Spleen (tissue), 11 donors: ENCODE data around the gene PUM2. TPM values are rescaled to one million over a fixed set of nuclear protein-coding genes. Genes with fewer than 3 reads are reported as not detected.

ENCODE experiments used
- DNase-seq: peaks from one replicate; pipeline ENCODE4 v3.0.0-alpha.2; 2020
- H3K27ac ChIP-seq, 8 donors: fragments of 200-600 bp; sonication (generic) in 7 of 8; 1 replicate in 4 of 8; 2 replicates in 4 of 8; pipeline versions ENCODE4 v1.5.0 to v1.8.0; 2016 to 2021; ENCODE audit warnings: inconsistent platforms in 4 of 8, mild to moderate bottlenecking in 4 of 8, moderate library complexity in 1 of 8
- H3K27me3 ChIP-seq, 7 donors: fragments of 200-600 bp; sonication (generic) in 6 of 7; replicated peaks in 1 of 7; 1 replicate in 4 of 7; 2 replicates in 3 of 7; pipeline versions ENCODE4 v1.5.0 to v1.8.0; 2016 to 2021; ENCODE audit warnings: inconsistent platforms in 3 of 7, mild to moderate bottlenecking in 1 of 7
- H3K36me3 ChIP-seq, 6 donors: fragments of 200-600 bp; sonication (generic) in 5 of 6; 1 replicate in 4 of 6; 2 replicates in 2 of 6; pipeline versions ENCODE4 v1.5.0 to v1.8.0; 2016 to 2021; ENCODE audit warnings: inconsistent platforms in 2 of 6
- H3K4me1 ChIP-seq, 6 donors: fragments of 200-600 bp; sonication (generic) in 5 of 6; 1 replicate in 3 of 6; 2 replicates in 3 of 6; pipeline versions ENCODE4 v1.5.0 to v1.8.0; 2016 to 2021; ENCODE audit warnings: inconsistent platforms in 3 of 6
- H3K4me3 ChIP-seq, 8 donors: fragments of 200-600 bp; sonication (generic) in 7 of 8; 1 replicate in 4 of 8; 2 replicates in 4 of 8; pipeline versions ENCODE4 v1.5.0 to v1.8.0; 2016 to 2021; ENCODE audit warnings: inconsistent platforms in 4 of 8, mild to moderate bottlenecking in 4 of 8, moderate library complexity in 2 of 8
- H3K9me3 ChIP-seq, 8 donors: fragments of 200-600 bp; sonication (generic) in 7 of 8; 1 replicate in 4 of 8; 2 replicates in 4 of 8; pipeline versions ENCODE4 v1.5.0 to v1.8.0; 2016 to 2021; ENCODE audit warnings: inconsistent platforms in 4 of 8
- CTCF ChIP-seq, 11 experiments: fragments of 200-600 bp in 7 of 11; fragments of 450-650 bp in 4 of 11; sonication (generic) in 4 of 11; IDR thresholded peaks in 8 of 11; conservative IDR thresholded peaks in 3 of 11; 1 replicate in 7 of 11; 2 replicates in 4 of 11; pipeline versions ENCODE4 v1.4.0 to v1.8.0; 2016 to 2021; ENCODE audit warnings: antibody characterized with exemption in 11 of 11, inconsistent platforms in 4 of 11, mild to moderate bottlenecking in 1 of 11
- POLR2A ChIP-seq, 3 donors: fragments of 450-650 bp; IDR thresholded peaks; one replicate each; pipeline ENCODE4 v1.5.1; 2017; ENCODE audit warnings: antibody characterized with exemption in 3 of 3, mild to moderate bottlenecking in 1 of 3
- POLR2AphosphoS5 ChIP-seq, 3 donors: sonication (generic); formaldehyde crosslinking; IDR thresholded peaks; one replicate each; pipeline ENCODE4 v1.5.1; 2017; ENCODE audit warnings: antibody characterized with exemption in 3 of 3
- WGBS, 5 donors: extraction: QIAGEN DNeasy Blood & Tissue Kit in 3 of 5; methylation state at CpG; one replicate each; pipeline versions ENCODE4 v1.1.5 to v1.1.7; 2013 to 2018; 5-methylcytosine and 5-hydroxymethylcytosine counted together
- intact Hi-C: fragments of 100-400 bp; cut with DNase I; formaldehyde crosslinking; loops from one replicate; pipeline ENCODE4 v1.15.0; 2023; ENCODE audit warnings: low total_unique reads
- polyA plus RNA-seq, 3 donors: library from polyadenylated mRNA; stranded (reverse); fragments of 200-250 nt; gene quantifications; one replicate each; pipeline ENCODE4 v1.2.1, GENCODE V29; 2013
- total RNA-seq, 7 donors: library from RNA; depleted of rRNA in 3 of 7; stranded (reverse); fragments of >200 nt in 3 of 7; fragmentation: NEBNext Ultra II Directional in 4 of 7; extraction: Animal tissue kit (Norgen Biotek cat#: 25700) in 4 of 7; gene quantifications; one replicate each; pipeline versions ENCODE4 v1.1.0 to v1.2.1, GENCODE V29; 2016 to 2021
- donor health status: healthy with polysubstance abuse.
- donor health status: DM: no; HTN: no; CAD: no; lungs with moderate emphysema.
- donor health status: DM: no; HTN: no; CAD: no.
- donor health status: Bipolar disorder and iron deficiency.
- donor health status: healthy.
- donor health status: DM: no; HTN: no; CAD: no.
- donor health status: DM: yes; HTN: yes; CAD: no.

The PUM2 gene
- total and polyA plus RNA-seq, 10 donors, result 29.2 to 137 (median 91.0) TPM

- WGBS, 5 donors, result 94 to 99% (median 97%) methylated on average over 2 of the region's 2 CpGs
- Histone ChIP-seq H3K4me1 (peaks cover 0 to 9% (median 0%) of the 10 kb centered on the region in 6 donors), H3K36me3 (peaks cover 0 to 89% (median 8%) of the 10 kb centered on the region in 6 donors), H3K4me3 (no peak overlapping the region), H3K27me3 (no peaks in the 10 kb centered on the region), H3K27ac (no peak overlapping the region), H3K9me3 (no peaks in the 10 kb centered on the region)
- intact Hi-C loops, result no loop called here
- no peak for TF ChIP-seq POLR2AphosphoS5 (IDR thresholded peaks at IDR 0.05)
- DNase-seq, result no peak
Measured at GRCh38 chr2:20267529-20267928, 83.1 kb downstream of the PUM2 start.

DNA sequence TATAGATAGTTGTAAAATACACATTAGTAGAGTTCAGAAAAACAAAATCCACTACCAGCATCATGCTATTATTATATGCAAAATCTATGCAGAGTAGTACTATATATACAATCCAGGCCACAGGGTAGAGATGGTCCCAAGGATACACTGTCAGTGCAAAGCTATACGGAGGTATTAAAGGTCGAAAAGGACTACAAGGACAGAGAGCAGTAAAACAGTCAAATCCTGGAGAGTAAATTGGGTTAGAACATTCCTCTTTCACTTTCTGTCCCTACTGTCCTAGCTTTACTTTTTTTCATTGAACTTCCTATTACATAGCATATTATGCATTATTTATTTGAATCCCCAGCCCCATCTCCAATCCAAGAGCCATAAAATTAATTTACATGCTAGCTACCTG is 86.0 kb downstream of the PUM2 start:
- intact Hi-C loops, result no loop called here
- DNase-seq, result no peak
- Histone ChIP-seq H3K9me3 (no peaks in the 10 kb centered on the region), H3K36me3 (peaks cover 0 to 91% (median 14%) of the 10 kb centered on the region in 6 donors), H3K4me1 (peaks cover 0 to 9% (median 0%) of the 10 kb centered on the region in 6 donors), H3K4me3 (no peak overlapping the region), H3K27me3 (no peaks in the 10 kb centered on the region), H3K27ac (no peak overlapping the region)
- TF ChIP-seq CTCF (IDR thresholded peaks at IDR 0.05 in 8 of 11, conservative IDR thresholded peaks at IDR 0.05 in 3 of 11) (no peak), POLR2AphosphoS5 (IDR thresholded peaks at IDR 0.05) (no peak), POLR2A (IDR thresholded peaks at IDR 0.05) (no peak)
- 67 to 81% (median 75%) methylated on average over 2 of the region's 2 CpGs for WGBS, 5 donors

DNA sequence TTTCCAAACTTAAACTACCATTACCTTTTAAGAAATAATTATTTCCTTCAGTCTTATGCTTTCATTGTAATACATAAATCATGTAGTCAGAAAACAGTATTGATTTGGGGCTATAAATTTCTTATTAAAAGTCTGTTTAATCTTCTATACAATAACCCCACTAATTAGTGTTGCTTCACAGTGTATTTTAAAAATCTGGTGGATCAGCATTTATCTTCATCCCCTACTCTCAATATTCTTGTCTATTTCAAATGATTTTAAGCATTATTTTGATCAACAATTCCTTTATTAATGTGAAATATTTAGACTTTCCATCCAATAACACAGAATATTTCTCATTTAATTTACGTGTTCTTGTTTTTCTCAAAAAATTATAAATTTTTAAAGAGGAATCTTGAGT is 93.2 kb downstream of the PUM2 start:
- peaks cover 3 to 100% (median 73%) of the 10 kb centered on the region in 6 donors for H3K36me3 ChIP-seq
- 94 to 100% (median 98%) methylated on average over 1 of the region's 1 CpG for WGBS, 5 donors
- intact Hi-C loops, result no loop called here

DNA sequence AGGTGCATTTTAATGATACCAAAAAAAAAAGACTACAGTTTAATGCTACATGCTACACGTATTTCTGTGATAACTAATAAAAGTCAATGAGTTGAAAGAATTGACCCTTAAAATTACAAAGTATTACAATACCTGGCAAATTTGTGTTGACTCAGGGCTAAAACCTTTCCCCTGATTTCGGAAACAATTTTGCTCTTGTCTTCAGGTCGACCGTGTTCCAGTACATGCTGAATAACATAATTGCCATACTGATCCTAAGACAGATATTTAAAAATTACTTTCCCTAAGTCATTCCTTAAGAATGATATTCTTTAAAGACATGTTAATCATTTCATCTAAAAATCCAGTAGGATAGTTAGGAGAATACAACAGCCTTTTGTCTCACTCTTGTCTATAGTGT is 95.9 kb downstream of the PUM2 start:
- H3K4me3 ChIP-seq, result no peak overlapping the region
- H3K27ac ChIP-seq, result no peak overlapping the region
- DNase-seq, result no peak
- TF ChIP-seq POLR2AphosphoS5 (IDR thresholded peaks at IDR 0.05) (no peak), CTCF (IDR thresholded peaks at IDR 0.05 in 8 of 11, conservative IDR thresholded peaks at IDR 0.05 in 3 of 11) (no peak), POLR2A (IDR thresholded peaks at IDR 0.05) (no peak)
- no peaks in the 10 kb centered on the region for H3K9me3 ChIP-seq
- H3K27me3 ChIP-seq, result no peaks in the 10 kb centered on the region
- intact Hi-C loops, result no loop called here
- WGBS, 5 donors, result 95 to 98% (median 96%) methylated on average over 4 of the region's 4 CpGs
- peaks cover 3 to 100% (median 82%) of the 10 kb centered on the region in 6 donors for H3K36me3 ChIP-seq
- no peaks in the 10 kb centered on the region for H3K4me1 ChIP-seq

More for the DNA sequence above, 93.2 kb downstream of the PUM2 start:
- Histone ChIP-seq H3K4me1 (no peaks in the 10 kb centered on the region), H3K9me3 (no peaks in the 10 kb centered on the region), H3K27me3 (no peaks in the 10 kb centered on the region), H3K27ac (no peak overlapping the region), H3K4me3 (no peak overlapping the region)
- DNase-seq, result no peak
- TF ChIP-seq CTCF (IDR thresholded peaks at IDR 0.05 in 8 of 11, conservative IDR thresholded peaks at IDR 0.05 in 3 of 11) (no peak), POLR2AphosphoS5 (IDR thresholded peaks at IDR 0.05) (no peak), POLR2A (IDR thresholded peaks at IDR 0.05) (no peak)

- Histone ChIP-seq H3K9me3 (no peaks in the 10 kb centered on the region), H3K4me1 (no peaks in the 10 kb centered on the region), H3K4me3 (no peak overlapping the region), H3K27ac (no peak overlapping the region), H3K36me3 (peaks cover 3 to 100% (median 73%) of the 10 kb centered on the region in 6 donors), H3K27me3 (no peaks in the 10 kb centered on the region)
- DNase-seq, result no peak
- no peak for TF ChIP-seq POLR2AphosphoS5 (IDR thresholded peaks at IDR 0.05)
- TF ChIP-seq POLR2A (IDR thresholded peaks at IDR 0.05), result no peak
- no peak for TF ChIP-seq CTCF (IDR thresholded peaks at IDR 0.05 in 8 of 11, conservative IDR thresholded peaks at IDR 0.05 in 3 of 11)
- intact Hi-C loops, result no loop called here
Measured at GRCh38 chr2:20250436-20250835, 100.2 kb downstream of the PUM2 start.
